ENCODE data around the gene DYNC1H1. TPM values are rescaled to one million over a fixed set of nuclear protein-coding genes. Genes with fewer than 3 reads are reported as not detected.
A peak's percentile ranks its signal among the peaks of the same experiment; 100 is the strongest.
"Not testable (repeated sequence)": the region's sequence is repeated elsewhere in the genome, so short reads cannot be mapped to it uniquely, and the experiment has no call there.

DYNC1H1 gene
- total RNA-seq, 4 donors from 2014 or later, result 261 to 376 (median 317) TPM

DNA sequence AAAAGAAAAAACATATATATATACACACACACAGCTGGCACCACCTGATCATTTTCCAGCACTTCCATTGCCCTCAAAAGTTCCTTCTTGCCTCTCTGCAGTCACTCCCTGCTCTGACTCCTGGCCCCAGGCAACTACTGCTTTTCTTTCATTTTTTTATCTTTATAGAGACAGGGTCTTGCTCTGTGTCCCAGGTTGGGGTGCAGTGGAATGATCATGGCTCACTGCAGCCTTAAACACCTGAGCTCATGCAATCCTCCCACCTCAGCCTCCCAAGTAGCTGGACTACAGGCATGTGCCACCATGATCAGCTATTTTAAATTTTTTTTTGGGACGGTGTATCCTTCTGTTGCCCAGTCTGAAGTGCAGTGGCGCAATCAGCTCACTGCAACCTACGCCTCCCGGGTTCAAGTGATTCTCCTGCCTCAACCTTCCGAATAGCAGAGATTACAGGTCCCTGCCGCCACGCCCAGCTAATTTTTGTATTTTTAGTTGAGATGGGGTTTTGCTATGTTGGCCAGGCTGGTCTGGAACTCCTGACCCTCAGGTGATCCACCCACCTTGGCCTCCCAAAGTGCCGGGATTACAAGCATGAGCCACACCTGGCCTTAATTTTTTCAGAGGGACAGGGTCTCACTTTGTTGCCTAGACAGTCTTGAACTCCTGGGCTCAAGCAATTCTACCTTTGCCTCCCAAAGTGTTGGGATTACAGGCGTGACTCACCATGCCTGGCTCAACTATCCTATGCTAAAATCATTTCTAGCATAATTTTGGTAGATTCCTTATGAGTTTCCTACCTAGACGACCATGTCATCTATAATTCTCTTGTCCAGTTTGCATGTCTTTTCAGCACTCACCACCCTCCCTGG lies 114.7 kb downstream of the DYNC1H1 start:
- H3K27ac ChIP-seq, result no peak overlapping the region
- TF ChIP-seq, protein P1, sequence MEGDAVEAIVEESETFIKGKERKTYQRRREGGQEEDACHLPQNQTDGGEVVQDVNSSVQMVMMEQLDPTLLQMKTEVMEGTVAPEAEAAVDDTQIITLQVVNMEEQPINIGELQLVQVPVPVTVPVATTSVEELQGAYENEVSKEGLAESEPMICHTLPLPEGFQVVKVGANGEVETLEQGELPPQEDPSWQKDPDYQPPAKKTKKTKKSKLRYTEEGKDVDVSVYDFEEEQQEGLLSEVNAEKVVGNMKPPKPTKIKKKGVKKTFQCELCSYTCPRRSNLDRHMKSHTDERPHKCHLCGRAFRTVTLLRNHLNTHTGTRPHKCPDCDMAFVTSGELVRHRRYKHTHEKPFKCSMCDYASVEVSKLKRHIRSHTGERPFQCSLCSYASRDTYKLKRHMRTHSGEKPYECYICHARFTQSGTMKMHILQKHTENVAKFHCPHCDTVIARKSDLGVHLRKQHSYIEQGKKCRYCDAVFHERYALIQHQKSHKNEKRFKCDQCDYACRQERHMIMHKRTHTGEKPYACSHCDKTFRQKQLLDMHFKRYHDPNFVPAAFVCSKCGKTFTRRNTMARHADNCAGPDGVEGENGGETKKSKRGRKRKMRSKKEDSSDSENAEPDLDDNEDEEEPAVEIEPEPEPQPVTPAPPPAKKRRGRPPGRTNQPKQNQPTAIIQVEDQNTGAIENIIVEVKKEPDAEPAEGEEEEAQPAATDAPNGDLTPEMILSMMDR (IDR thresholded peaks at IDR 0.05), result no peak
- TF ChIP-seq POLR2A (IDR thresholded peaks at IDR 0.05), result no peak
- no peaks in the 10 kb centered on the region for H3K27me3 ChIP-seq
- no peak for DNase-seq
- 89 to 90% methylated on average over 10 of the region's 10 CpGs for WGBS, 2 donors
- no peak overlapping the region for H3K4me3 ChIP-seq
- H3K36me3 ChIP-seq, result peaks cover 28 to 68% (median 35%) of the 10 kb centered on the region in 3 donors
- peaks cover 4 to 27% (median 12%) of the 10 kb centered on the region in 3 donors for H3K4me1 ChIP-seq
- intact Hi-C loops (cut with DNase I), result no loop called here
- no peaks in the 10 kb centered on the region for H3K9me3 ChIP-seq

GRCh38 chr14:102079700-102079979 lies 115.3 kb downstream of the DYNC1H1 start:
- Histone ChIP-seq H3K9me3 (no peaks in the 10 kb centered on the region), H3K27ac (no peak overlapping the region), H3K4me3 (no peak overlapping the region), H3K27me3 (no peaks in the 10 kb centered on the region), H3K36me3 (peaks cover 32 to 74% (median 38%) of the 10 kb centered on the region in 3 donors), H3K4me1 (peaks cover 7 to 32% (median 16%) of the 10 kb centered on the region in 3 donors)
- DNase-seq, result no peak
- intact Hi-C loops (cut with DNase I), result no loop called here
- TF ChIP-seq, protein P1 (IDR thresholded peaks at IDR 0.05), result no peak
- TF ChIP-seq POLR2A (IDR thresholded peaks at IDR 0.05), result no peak

DNA sequence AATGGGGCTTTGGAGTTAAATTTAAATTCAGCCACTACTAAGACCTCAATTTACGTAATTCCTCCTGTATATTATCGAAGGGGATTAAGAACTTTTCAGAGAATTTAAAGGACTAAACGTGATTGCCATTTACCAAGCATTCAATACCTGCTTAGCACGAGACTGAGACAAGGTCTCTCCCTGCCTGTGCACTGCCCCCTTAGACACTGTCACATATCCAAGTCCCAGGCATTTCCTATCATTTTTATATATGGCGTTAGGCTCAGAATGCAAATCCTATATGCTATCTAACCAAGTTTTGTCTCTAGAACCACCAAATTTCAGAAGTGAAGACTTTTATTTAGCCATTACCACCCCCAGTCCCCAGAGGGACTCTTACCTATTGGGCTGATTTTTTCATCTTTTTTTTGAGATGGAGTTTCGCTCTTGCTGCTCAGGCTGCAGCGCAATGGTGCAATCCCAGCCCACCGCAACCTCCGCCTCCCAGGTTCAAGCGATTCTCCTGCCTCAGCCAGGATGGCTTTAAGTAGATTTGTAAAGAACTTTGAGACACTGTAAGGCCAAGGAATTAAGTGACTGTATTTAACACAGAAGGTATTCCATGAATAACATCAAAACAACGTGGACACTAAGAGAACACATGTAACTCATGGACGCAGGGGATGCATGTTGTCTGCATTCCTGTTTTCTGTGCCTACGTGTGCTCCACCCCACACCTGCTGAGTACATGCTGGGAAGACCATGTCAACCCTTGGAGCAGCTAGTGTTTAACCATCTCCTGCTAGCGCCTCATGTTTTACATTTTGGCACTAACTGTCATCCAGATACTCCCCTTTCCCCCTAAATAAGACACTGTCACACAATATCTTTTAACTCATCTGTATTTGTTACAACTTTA lies 116.1 kb downstream of the DYNC1H1 start:
- Histone ChIP-seq H3K9me3 (no peaks in the 10 kb centered on the region), H3K36me3 (peaks cover 36 to 81% (median 38%) of the 10 kb centered on the region in 3 donors), H3K27me3 (no peaks in the 10 kb centered on the region), H3K27ac (no peak overlapping the region), H3K4me1 (peaks cover 10 to 40% (median 24%) of the 10 kb centered on the region in 3 donors), H3K4me3 (no peak overlapping the region)
- intact Hi-C loops (cut with DNase I), result no loop called here
- no peak for TF ChIP-seq POLR2A (IDR thresholded peaks at IDR 0.05)
- TF ChIP-seq, protein P1 (IDR thresholded peaks at IDR 0.05), result no peak
- 73% methylated on average over 12 to 13 of the region's 14 CpGs for WGBS, 2 donors
- no peak for DNase-seq

GRCh38 chr14:102081231-102082080 lies 117.1 kb downstream of the DYNC1H1 start:
- no peak for DNase-seq
- Histone ChIP-seq H3K27me3 (no peaks in the 10 kb centered on the region), H3K4me1 (peaks cover 13 to 48% (median 25%) of the 10 kb centered on the region in 3 donors), H3K9me3 (no peaks in the 10 kb centered on the region), H3K4me3 (no peak overlapping the region), H3K27ac (no peak overlapping the region), H3K36me3 (peaks cover 36 to 87% (median 38%) of the 10 kb centered on the region in 3 donors)
- TF ChIP-seq, protein P1 (IDR thresholded peaks at IDR 0.05), result no peak
- no peak for TF ChIP-seq POLR2A (IDR thresholded peaks at IDR 0.05)
- 79 to 80% methylated on average over 7 of the region's 7 CpGs for WGBS, 2 donors
- intact Hi-C loops (cut with DNase I), result no loop called here

- H3K27me3 ChIP-seq; H3K9me3 ChIP-seq; DNase-seq; intact Hi-C loops (cut with DNase I); H3K4me3 ChIP-seq: not testable (repeated sequence)
- Histone ChIP-seq H3K36me3 (peaks cover 32 to 65% (median 34%) of the 10 kb centered on the region in 3 donors), H3K27ac (peak overlapping the region in 1 of 4 donors; percentile 42), H3K4me1 (peaks cover 18 to 66% (median 32%) of the 10 kb centered on the region in 3 donors)
- 54 to 66% methylated on average over 5 of the region's 5 CpGs for WGBS, 2 donors
Measured at GRCh38 chr14:102084522-102084921, 120.1 kb downstream of the DYNC1H1 start.

Data from esophagus squamous epithelium (tissue), 5 donors.